Stromal cell of bone marrow (primary cell): ENCODE data around the gene GALNT14.

Experiments used
- DNase-seq: peaks from one replicate; pipeline ENCODE4 v3.0.0-alpha.2; 2012; ENCODE audit warnings: low read depth

GALNT14 gene

GRCh38 chr2:31011587-31011986, 126.7 kb downstream of the GALNT14 start:
- DNase-seq: no peak

GRCh38 chr2:31008561-31009114, 129.6 kb downstream of the GALNT14 start:
- no peak for DNase-seq

- no peak for DNase-seq
Observed at GRCh38 chr2:31004257-31004656, 134.0 kb downstream of the GALNT14 start.

- no peak for DNase-seq
Observed at GRCh38 chr2:31003749-31004148, 134.5 kb downstream of the GALNT14 start.

GRCh38 chr2:31002537-31003150, 135.6 kb downstream of the GALNT14 start:
- no peak for DNase-seq

GRCh38 chr2:31000970-31001369, 137.3 kb downstream of the GALNT14 start:
- DNase-seq: no peak

- no peak for DNase-seq
Observed at GRCh38 chr2:30998672-30999071, 139.6 kb downstream of the GALNT14 start.

GRCh38 chr2:30997979-30998378, 140.3 kb downstream of the GALNT14 start:
- DNase-seq: no peak

GRCh38 chr2:30994227-30995056, 143.8 kb downstream of the GALNT14 start:
- DNase-seq: no peak

- no peak for DNase-seq
Observed at GRCh38 chr2:30992781-30993180, 145.5 kb downstream of the GALNT14 start.

- no peak for DNase-seq
Observed at GRCh38 chr2:30990671-30991070, 147.6 kb downstream of the GALNT14 start.

- DNase-seq: no peak
Observed at GRCh38 chr2:30990176-30990575, 148.1 kb downstream of the GALNT14 start.

- DNase-seq: no peak
Observed at GRCh38 chr2:30989746-30990145, 148.5 kb downstream of the GALNT14 start.

GRCh38 chr2:30987566-30987965, 150.7 kb downstream of the GALNT14 start:
- DNase-seq: no peak

- DNase-seq: no peak
Observed at GRCh38 chr2:30986231-30986580, 152.0 kb downstream of the GALNT14 start.

- no peak for DNase-seq
Observed at GRCh38 chr2:30985493-30986230, 152.6 kb downstream of the GALNT14 start.

GRCh38 chr2:30984148-30984547, 154.1 kb downstream of the GALNT14 start:
- no peak for DNase-seq

GRCh38 chr2:30981510-30981909, 156.7 kb downstream of the GALNT14 start:
- DNase-seq: no peak

- DNase-seq: no peak
Observed at GRCh38 chr2:30981096-30981495, 157.1 kb downstream of the GALNT14 start.

GRCh38 chr2:30979822-30980245, 158.4 kb downstream of the GALNT14 start:
- no peak for DNase-seq

- no peak for DNase-seq
Observed at GRCh38 chr2:30978854-30979253, 159.4 kb downstream of the GALNT14 start.

- DNase-seq: no peak
Observed at GRCh38 chr2:30978044-30978443, 160.2 kb downstream of the GALNT14 start.

GRCh38 chr2:30975156-30975555, 163.1 kb downstream of the GALNT14 start:
- no peak for DNase-seq
